Esophagus muscularis mucosa (tissue), 4 donors: Measurements from ENCODE around the gene DYNC1LI1.
"Not testable (repeated sequence)": the region's sequence is repeated elsewhere in the genome, so short reads cannot be mapped to it uniquely, and the experiment has no call there.

ENCODE experiments used
- CTCF ChIP-seq, 3 experiments: fragments of 200-600 bp in 2 of 3; fragments of 450-650 bp in 1 of 3; sonication (generic) in 2 of 3; IDR thresholded peaks; one replicate each; pipeline ENCODE4 v1.5.1; 2017 to 2019; ENCODE audit warnings: antibody characterized with exemption in 3 of 3, mild to moderate bottlenecking in 2 of 3, moderate library complexity in 1 of 3
- EP300 ChIP-seq: sonication (generic); formaldehyde crosslinking; IDR thresholded peaks from one replicate; pipeline ENCODE4 v1.6.1; 2017; ENCODE audit warnings: antibody characterized with exemption
- POLR2A ChIP-seq: fragments of 450-650 bp; IDR thresholded peaks from one replicate; pipeline ENCODE4 v1.6.1; 2017; ENCODE audit warnings: antibody characterized with exemption, moderate library complexity, mild to moderate bottlenecking, low read depth

- not testable (repeated sequence) for TF ChIP-seq POLR2A; CTCF (IDR thresholded peaks at IDR 0.05); EP300
Measured at GRCh38 chr3:32578669-32579068, 8.0 kb upstream of the DYNC1LI1 start.
